ENCODE results near the gene CCT4. TPM values are rescaled to one million over a fixed set of nuclear protein-coding genes. Genes with fewer than 3 reads are reported as not detected.
A peak's percentile ranks its signal among the peaks of the same experiment; 100 is the strongest.

The CCT4 gene
- total RNA-seq, 1 experiment from 2014 or later: 345 TPM

DNA sequence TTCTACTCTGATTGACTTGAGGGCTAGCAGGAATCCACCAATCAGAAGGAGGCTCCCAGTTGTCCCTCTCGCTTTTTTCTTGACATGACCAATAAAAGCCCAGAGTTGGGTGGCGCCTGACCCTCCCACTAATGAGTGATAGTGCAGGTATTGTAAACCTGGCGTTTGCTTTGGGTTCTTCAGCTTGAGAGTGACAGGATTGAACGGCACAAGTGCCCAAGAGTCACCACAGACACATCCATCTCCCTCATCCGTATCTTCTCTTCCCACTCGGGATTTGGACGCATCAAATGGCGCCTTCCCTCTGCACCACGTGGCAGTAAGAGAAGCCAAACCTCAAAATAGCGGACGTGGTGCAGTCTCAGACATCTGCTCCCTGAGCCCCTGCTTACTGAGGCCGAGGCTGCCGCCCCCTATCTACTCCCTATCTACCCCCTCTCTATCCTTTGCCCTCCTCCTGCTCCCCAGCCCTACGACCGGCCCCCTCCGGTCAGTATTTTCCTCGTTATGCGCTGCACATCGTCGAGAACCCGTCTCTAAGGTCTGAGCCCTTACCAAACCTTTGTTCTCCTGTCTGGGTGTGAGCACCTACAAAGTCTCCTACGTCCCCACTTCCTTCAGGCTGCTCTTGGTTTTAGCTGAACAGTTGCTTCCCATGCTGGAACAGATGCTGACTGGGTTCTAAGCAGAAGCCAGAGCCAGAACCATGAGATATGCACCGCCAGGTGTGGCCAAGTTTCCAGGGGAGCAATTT is 33.7 kb downstream of the CCT4 start:
- peaks cover 14% of the 10 kb centered on the region for H3K4me1 Mint-ChIP-seq
- H3K9me3 Mint-ChIP-seq: no peaks in the 10 kb centered on the region
- POLR2A ChIA-PET: interaction anchor here (0.7 to 1.6 kb wide), 4 partner anchors 12 to 316 kb away, joined by 3 to 4 read pairs (median 4); partner anchors contain the start of gene XPO1
- ATAC-seq (peak; percentile 90), DNase-seq (ENCODE audit: low spot score) (peak; percentile 88)
- peak overlapping the region; percentile 95 for H3K27ac Mint-ChIP-seq
- H3K27me3 Mint-ChIP-seq (ENCODE audit: low read depth): no peaks in the 10 kb centered on the region
- H3K4me3 Mint-ChIP-seq: peak overlapping the region; percentile 92
- CTCF ChIA-PET: interaction anchor here (0.7 to 1.9 kb wide), 6 partner anchors 8 to 53 kb away, joined by 3 to 5 read pairs (median 3); partner anchors contain the start of gene COMMD1
- no peaks in the 10 kb centered on the region for H3K36me3 Mint-ChIP-seq
- TF ChIP-seq, protein P1, sequence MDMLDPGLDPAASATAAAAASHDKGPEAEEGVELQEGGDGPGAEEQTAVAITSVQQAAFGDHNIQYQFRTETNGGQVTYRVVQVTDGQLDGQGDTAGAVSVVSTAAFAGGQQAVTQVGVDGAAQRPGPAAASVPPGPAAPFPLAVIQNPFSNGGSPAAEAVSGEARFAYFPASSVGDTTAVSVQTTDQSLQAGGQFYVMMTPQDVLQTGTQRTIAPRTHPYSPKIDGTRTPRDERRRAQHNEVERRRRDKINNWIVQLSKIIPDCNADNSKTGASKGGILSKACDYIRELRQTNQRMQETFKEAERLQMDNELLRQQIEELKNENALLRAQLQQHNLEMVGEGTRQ (CRISPR knock-in tag; IDR thresholded peaks at IDR 0.05): peak; percentile 31; the same call in 1 of the 2 replicates
- TF ChIP-seq FOXK1 (CRISPR knock-in tag; IDR thresholded peaks at IDR 0.05) (no peak), NFE2L1 (CRISPR knock-in tag; IDR thresholded peaks at IDR 0.05) (no peak), RORB (CRISPR knock-in tag; IDR thresholded peaks at IDR 0.05) (no peak), NR1H2 (CRISPR knock-in tag; IDR thresholded peaks at IDR 0.05) (no peak), ZNF263 (CRISPR knock-in tag; IDR thresholded peaks at IDR 0.05; ENCODE audit: low read depth) (no peak), ZNF396 (CRISPR knock-in tag; IDR thresholded peaks at IDR 0.05; ENCODE audit: borderline replicate concordance) (no peak), ELF4 (CRISPR knock-in tag; IDR thresholded peaks at IDR 0.05; ENCODE audit: low read depth) (no peak), GRHL2 (CRISPR knock-in tag; IDR thresholded peaks at IDR 0.05; ENCODE audit: insufficient replicate concordance, severe bottlenecking) (no peak), ZNF138 (CRISPR knock-in tag; conservative IDR thresholded peaks at IDR 0.05) (0 out of 2 replicates have a peak, but pooled peaks have one; percentile 67), KAT7 (CRISPR knock-in tag; IDR thresholded peaks at IDR 0.05; ENCODE audit: borderline replicate concordance) (no peak)
- TF ChIP-seq, protein P2, sequence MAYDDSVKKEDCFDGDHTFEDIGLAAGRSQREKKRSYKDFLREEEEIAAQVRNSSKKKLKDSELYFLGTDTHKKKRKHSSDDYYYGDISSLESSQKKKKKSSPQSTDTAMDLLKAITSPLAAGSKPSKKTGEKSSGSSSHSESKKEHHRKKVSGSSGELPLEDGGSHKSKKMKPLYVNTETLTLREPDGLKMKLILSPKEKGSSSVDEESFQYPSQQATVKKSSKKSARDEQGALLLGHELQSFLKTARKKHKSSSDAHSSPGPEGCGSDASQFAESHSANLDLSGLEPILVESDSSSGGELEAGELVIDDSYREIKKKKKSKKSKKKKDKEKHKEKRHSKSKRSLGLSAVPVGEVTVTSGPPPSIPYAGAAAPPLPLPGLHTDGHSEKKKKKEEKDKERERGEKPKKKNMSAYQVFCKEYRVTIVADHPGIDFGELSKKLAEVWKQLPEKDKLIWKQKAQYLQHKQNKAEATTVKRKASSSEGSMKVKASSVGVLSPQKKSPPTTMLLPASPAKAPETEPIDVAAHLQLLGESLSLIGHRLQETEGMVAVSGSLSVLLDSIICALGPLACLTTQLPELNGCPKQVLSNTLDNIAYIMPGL (CRISPR knock-in tag; IDR thresholded peaks at IDR 0.05): no peak
- TF ChIP-seq, protein P3, sequence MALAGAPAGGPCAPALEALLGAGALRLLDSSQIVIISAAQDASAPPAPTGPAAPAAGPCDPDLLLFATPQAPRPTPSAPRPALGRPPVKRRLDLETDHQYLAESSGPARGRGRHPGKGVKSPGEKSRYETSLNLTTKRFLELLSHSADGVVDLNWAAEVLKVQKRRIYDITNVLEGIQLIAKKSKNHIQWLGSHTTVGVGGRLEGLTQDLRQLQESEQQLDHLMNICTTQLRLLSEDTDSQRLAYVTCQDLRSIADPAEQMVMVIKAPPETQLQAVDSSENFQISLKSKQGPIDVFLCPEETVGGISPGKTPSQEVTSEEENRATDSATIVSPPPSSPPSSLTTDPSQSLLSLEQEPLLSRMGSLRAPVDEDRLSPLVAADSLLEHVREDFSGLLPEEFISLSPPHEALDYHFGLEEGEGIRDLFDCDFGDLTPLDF (CRISPR knock-in tag; IDR thresholded peaks at IDR 0.05): no peak
- TF ChIP-seq, protein P4, sequence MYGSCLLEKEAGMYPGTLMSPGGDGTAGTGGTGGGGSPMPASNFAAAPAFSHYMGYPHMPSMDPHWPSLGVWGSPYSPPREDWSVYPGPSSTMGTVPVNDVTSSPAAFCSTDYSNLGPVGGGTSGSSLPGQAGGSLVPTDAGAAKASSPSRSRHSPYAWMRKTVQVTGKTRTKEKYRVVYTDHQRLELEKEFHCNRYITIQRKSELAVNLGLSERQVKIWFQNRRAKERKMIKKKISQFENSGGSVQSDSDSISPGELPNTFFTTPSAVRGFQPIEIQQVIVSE (CRISPR knock-in tag; IDR thresholded peaks at IDR 0.05; ENCODE audit: borderline replicate concordance): no peak
- TF ChIP-seq, protein P5, sequence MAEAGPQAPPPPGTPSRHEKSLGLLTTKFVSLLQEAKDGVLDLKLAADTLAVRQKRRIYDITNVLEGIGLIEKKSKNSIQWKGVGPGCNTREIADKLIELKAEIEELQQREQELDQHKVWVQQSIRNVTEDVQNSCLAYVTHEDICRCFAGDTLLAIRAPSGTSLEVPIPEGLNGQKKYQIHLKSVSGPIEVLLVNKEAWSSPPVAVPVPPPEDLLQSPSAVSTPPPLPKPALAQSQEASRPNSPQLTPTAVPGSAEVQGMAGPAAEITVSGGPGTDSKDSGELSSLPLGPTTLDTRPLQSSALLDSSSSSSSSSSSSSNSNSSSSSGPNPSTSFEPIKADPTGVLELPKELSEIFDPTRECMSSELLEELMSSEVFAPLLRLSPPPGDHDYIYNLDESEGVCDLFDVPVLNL (CRISPR knock-in tag; IDR thresholded peaks at IDR 0.05; ENCODE audit: borderline replicate concordance, low read depth): no peak
- TF ChIP-seq, protein P6, sequence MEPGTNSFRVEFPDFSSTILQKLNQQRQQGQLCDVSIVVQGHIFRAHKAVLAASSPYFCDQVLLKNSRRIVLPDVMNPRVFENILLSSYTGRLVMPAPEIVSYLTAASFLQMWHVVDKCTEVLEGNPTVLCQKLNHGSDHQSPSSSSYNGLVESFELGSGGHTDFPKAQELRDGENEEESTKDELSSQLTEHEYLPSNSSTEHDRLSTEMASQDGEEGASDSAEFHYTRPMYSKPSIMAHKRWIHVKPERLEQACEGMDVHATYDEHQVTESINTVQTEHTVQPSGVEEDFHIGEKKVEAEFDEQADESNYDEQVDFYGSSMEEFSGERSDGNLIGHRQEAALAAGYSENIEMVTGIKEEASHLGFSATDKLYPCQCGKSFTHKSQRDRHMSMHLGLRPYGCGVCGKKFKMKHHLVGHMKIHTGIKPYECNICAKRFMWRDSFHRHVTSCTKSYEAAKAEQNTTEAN (CRISPR knock-in tag; IDR thresholded peaks at IDR 0.05): no peak
- TF ChIP-seq, protein P7, sequence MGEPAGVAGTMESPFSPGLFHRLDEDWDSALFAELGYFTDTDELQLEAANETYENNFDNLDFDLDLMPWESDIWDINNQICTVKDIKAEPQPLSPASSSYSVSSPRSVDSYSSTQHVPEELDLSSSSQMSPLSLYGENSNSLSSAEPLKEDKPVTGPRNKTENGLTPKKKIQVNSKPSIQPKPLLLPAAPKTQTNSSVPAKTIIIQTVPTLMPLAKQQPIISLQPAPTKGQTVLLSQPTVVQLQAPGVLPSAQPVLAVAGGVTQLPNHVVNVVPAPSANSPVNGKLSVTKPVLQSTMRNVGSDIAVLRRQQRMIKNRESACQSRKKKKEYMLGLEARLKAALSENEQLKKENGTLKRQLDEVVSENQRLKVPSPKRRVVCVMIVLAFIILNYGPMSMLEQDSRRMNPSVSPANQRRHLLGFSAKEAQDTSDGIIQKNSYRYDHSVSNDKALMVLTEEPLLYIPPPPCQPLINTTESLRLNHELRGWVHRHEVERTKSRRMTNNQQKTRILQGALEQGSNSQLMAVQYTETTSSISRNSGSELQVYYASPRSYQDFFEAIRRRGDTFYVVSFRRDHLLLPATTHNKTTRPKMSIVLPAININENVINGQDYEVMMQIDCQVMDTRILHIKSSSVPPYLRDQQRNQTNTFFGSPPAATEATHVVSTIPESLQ (CRISPR knock-in tag; IDR thresholded peaks at IDR 0.05): peak; percentile 15; the same call in 1 of the 2 replicates
- TF ChIP-seq, protein P8, sequence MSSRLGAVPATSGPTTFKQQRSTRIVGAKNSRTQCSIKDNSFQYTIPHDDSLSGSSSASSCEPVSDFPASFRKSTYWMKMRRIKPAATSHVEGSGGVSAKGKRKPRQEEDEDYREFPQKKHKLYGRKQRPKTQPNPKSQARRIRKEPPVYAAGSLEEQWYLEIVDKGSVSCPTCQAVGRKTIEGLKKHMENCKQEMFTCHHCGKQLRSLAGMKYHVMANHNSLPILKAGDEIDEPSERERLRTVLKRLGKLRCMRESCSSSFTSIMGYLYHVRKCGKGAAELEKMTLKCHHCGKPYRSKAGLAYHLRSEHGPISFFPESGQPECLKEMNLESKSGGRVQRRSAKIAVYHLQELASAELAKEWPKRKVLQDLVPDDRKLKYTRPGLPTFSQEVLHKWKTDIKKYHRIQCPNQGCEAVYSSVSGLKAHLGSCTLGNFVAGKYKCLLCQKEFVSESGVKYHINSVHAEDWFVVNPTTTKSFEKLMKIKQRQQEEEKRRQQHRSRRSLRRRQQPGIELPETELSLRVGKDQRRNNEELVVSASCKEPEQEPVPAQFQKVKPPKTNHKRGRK (CRISPR knock-in tag; IDR thresholded peaks at IDR 0.05; ENCODE audit: borderline replicate concordance): no peak
- TF ChIP-seq, protein P9, sequence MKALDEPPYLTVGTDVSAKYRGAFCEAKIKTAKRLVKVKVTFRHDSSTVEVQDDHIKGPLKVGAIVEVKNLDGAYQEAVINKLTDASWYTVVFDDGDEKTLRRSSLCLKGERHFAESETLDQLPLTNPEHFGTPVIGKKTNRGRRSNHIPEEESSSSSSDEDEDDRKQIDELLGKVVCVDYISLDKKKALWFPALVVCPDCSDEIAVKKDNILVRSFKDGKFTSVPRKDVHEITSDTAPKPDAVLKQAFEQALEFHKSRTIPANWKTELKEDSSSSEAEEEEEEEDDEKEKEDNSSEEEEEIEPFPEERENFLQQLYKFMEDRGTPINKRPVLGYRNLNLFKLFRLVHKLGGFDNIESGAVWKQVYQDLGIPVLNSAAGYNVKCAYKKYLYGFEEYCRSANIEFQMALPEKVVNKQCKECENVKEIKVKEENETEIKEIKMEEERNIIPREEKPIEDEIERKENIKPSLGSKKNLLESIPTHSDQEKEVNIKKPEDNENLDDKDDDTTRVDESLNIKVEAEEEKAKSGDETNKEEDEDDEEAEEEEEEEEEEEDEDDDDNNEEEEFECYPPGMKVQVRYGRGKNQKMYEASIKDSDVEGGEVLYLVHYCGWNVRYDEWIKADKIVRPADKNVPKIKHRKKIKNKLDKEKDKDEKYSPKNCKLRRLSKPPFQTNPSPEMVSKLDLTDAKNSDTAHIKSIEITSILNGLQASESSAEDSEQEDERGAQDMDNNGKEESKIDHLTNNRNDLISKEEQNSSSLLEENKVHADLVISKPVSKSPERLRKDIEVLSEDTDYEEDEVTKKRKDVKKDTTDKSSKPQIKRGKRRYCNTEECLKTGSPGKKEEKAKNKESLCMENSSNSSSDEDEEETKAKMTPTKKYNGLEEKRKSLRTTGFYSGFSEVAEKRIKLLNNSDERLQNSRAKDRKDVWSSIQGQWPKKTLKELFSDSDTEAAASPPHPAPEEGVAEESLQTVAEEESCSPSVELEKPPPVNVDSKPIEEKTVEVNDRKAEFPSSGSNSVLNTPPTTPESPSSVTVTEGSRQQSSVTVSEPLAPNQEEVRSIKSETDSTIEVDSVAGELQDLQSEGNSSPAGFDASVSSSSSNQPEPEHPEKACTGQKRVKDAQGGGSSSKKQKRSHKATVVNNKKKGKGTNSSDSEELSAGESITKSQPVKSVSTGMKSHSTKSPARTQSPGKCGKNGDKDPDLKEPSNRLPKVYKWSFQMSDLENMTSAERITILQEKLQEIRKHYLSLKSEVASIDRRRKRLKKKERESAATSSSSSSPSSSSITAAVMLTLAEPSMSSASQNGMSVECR (CRISPR knock-in tag; IDR thresholded peaks at IDR 0.05; ENCODE audit: borderline replicate concordance): 0 out of 2 replicates have a peak, but pooled peaks have one; percentile 1

Measured in WTC11 (cell line).